ENCODE data around the gene ERG.

- TF ChIP-seq POLR2A (IDR thresholded peaks at IDR 0.05; ENCODE audit: low read length) (no peak), GATA1 (IDR thresholded peaks at IDR 0.05; ENCODE audit: low read depth, low read length) (no peak)
Observed at GRCh38 chr21:38498057-38498833, at the start of gene ERG.
